Fibroblast of skin of scalp (primary cell): ENCODE results near the gene GPX4.
A peak's percentile ranks its signal among the peaks of the same experiment; 100 is the strongest.

Experiments
- DNase-seq: peaks from one replicate; pipeline ENCODE4 v3.0.0-alpha.2; 2013

The GPX4 gene

GRCh38 chr19:1084024-1084868 is 19.5 kb upstream of the GPX4 start:
- no peak for DNase-seq

- DNase-seq: no peak
Measured at GRCh38 chr19:1085053-1085658, 18.6 kb upstream of the GPX4 start.

GRCh38 chr19:1085676-1086442 is 17.9 kb upstream of the GPX4 start:
- no peak for DNase-seq

GRCh38 chr19:1086613-1087012 is 17.2 kb upstream of the GPX4 start:
- DNase-seq: no peak

- DNase-seq: no peak
Measured at GRCh38 chr19:1087813-1088415, 15.9 kb upstream of the GPX4 start.

- DNase-seq: no peak
Measured at GRCh38 chr19:1088416-1089010, 15.3 kb upstream of the GPX4 start.

- DNase-seq: no peak
Measured at GRCh38 chr19:1089126-1089771, 14.5 kb upstream of the GPX4 start.

GRCh38 chr19:1089891-1090290 is 13.9 kb upstream of the GPX4 start:
- DNase-seq: no peak

- DNase-seq: no peak
Measured at GRCh38 chr19:1090731-1091543, 12.9 kb upstream of the GPX4 start.

GRCh38 chr19:1091544-1092175 is 12.1 kb upstream of the GPX4 start:
- DNase-seq: no peak

GRCh38 chr19:1093330-1093729 is 10.5 kb upstream of the GPX4 start:
- no peak for DNase-seq

GRCh38 chr19:1093811-1094553 is 9.8 kb upstream of the GPX4 start:
- DNase-seq: no peak

GRCh38 chr19:1094655-1094977 is 9.2 kb upstream of the GPX4 start:
- no peak for DNase-seq

- DNase-seq: peak; percentile 99
Measured at GRCh38 chr19:1094978-1095701, 8.7 kb upstream of the GPX4 start, which contains the start of gene POLR2E. TSS of gene POLR2E (minus strand) at chr19:1095375. CDS start at chr19:1095315, 60 bp downstream.

GRCh38 chr19:1097810-1098176 is 6.0 kb upstream of the GPX4 start:
- DNase-seq: no peak

GRCh38 chr19:1098177-1099051 is 5.4 kb upstream of the GPX4 start:
- DNase-seq: peak; percentile 13

GRCh38 chr19:1101337-1101698 is 2.5 kb upstream of the GPX4 start:
- DNase-seq: no peak

- DNase-seq: peak; percentile 99
Measured at GRCh38 chr19:1102407-1103131, 1.2 kb upstream of the GPX4 start.
